NT2/D1 (cell line): ENCODE data around the gene RAPGEF4.

Experiments
- SUZ12 ChIP-seq: IDR thresholded peaks from 2 replicates; pipeline ENCODE4 v1.6.1; 2011; ENCODE audit not compliant: insufficient read length, insufficient read depth; ENCODE audit errors: extremely low read depth
- ZNF274 ChIP-seq: IDR thresholded peaks from 2 replicates; pipeline ENCODE4 v1.6.1; 2011; ENCODE audit warnings: mild to moderate bottlenecking, low read depth, low read length

GRCh38 chr2:172804423-172804822, 68.8 kb downstream of the RAPGEF4 start:
- TF ChIP-seq SUZ12 = no peak
- no peak for TF ChIP-seq ZNF274
